H1 (cell line): ENCODE measurements around the gene MKX. TPM values are rescaled to one million over a fixed set of nuclear protein-coding genes. Genes with fewer than 3 reads are reported as not detected.

Source experiments
- CREB1 ChIP-seq: IDR thresholded peaks from 2 replicates; pipeline ENCODE4 v1.6.1; 2012; ENCODE audit warnings: inconsistent platforms
- HDAC2 ChIP-seq, 2 experiments: fragments of 300-600 bp in 1 of 2; sonication (generic) in 1 of 2; IDR thresholded peaks; 2 replicates each; pipeline ENCODE4 v1.6.1; 2011 to 2012; ENCODE audit warnings: low read depth in 2 of 2, low read length in 2 of 2, mild to moderate bottlenecking in 2 of 2, moderate library complexity in 2 of 2, borderline replicate concordance in 1 of 2, inconsistent platforms in 1 of 2
- SP4 ChIP-seq: IDR thresholded peaks from 2 replicates; pipeline ENCODE4 v1.6.1; 2012; ENCODE audit warnings: low read length, inconsistent platforms
- polyA plus RNA-seq, 7 experiments: library from polyadenylated mRNA; depleted of rRNA in 3 of 7; stranded (reverse) in 5 of 7; unstranded in 2 of 7; fragments of >200 nt in 5 of 7; fragments of 200-250 nt in 2 of 7; gene quantifications; 1 replicate in 5 of 7; 2 replicates in 1 of 7; 4 replicates in 1 of 7; pipeline versions ENCODE4 v1.2.1 to v1.2.3, GENCODE V29; 2011 to 2013; ENCODE audit warnings: missing spikeins in 2 of 7, mixed read lengths in 2 of 7
- total RNA-seq: library from RNA; stranded (reverse); fragmentation: NEBNext Ultra II Directional; extraction: Animal tissue kit (Norgen Biotek cat#: 25700); gene quantifications from 2 replicates; pipeline ENCODE4 v1.2.1, GENCODE V29; 2021
- TF ChIP-seq, protein P1 (sequence below): fragments of 300-600 bp; sonication (generic); IDR thresholded peaks from 2 replicates; pipeline ENCODE4 v1.7.1; 2012; ENCODE audit warnings: low read length, moderate library complexity, mild to moderate bottlenecking, inconsistent platforms; ENCODE audit not compliant: insufficient replicate concordance
- TF ChIP-seq, protein P2 (sequence below): IDR thresholded peaks from 2 replicates; pipeline ENCODE4 v1.6.1; 2011; ENCODE audit warnings: low read depth, mild to moderate bottlenecking, low read length; ENCODE audit not compliant: insufficient read depth

The MKX gene
- total and polyA plus RNA-seq, 2 of the 8 experiments (the other 6 are each of a cell fraction or from before 2014, with no cell fraction given) = 0.21 to 1.3 TPM

DNA sequence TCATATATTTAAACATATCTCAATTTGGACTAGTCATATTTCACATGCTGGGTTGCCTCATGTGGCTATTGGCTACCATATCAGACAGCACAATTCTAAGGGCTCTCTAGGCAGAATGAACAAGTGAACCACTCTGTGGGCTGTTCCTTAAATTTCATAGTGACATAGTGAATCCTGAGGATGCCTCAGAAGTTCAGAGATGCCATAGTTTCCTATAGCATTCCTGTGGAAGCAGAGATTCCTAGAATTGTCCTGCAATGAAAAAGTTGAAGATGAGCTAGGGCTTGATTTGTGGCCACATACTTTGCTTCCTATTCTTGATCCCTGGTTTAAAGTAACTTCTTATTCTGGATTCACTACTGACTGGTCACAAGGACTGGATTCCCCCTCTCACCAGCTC is 35.6 kb downstream of the MKX start (continued):
- TF ChIP-seq, protein P1, sequence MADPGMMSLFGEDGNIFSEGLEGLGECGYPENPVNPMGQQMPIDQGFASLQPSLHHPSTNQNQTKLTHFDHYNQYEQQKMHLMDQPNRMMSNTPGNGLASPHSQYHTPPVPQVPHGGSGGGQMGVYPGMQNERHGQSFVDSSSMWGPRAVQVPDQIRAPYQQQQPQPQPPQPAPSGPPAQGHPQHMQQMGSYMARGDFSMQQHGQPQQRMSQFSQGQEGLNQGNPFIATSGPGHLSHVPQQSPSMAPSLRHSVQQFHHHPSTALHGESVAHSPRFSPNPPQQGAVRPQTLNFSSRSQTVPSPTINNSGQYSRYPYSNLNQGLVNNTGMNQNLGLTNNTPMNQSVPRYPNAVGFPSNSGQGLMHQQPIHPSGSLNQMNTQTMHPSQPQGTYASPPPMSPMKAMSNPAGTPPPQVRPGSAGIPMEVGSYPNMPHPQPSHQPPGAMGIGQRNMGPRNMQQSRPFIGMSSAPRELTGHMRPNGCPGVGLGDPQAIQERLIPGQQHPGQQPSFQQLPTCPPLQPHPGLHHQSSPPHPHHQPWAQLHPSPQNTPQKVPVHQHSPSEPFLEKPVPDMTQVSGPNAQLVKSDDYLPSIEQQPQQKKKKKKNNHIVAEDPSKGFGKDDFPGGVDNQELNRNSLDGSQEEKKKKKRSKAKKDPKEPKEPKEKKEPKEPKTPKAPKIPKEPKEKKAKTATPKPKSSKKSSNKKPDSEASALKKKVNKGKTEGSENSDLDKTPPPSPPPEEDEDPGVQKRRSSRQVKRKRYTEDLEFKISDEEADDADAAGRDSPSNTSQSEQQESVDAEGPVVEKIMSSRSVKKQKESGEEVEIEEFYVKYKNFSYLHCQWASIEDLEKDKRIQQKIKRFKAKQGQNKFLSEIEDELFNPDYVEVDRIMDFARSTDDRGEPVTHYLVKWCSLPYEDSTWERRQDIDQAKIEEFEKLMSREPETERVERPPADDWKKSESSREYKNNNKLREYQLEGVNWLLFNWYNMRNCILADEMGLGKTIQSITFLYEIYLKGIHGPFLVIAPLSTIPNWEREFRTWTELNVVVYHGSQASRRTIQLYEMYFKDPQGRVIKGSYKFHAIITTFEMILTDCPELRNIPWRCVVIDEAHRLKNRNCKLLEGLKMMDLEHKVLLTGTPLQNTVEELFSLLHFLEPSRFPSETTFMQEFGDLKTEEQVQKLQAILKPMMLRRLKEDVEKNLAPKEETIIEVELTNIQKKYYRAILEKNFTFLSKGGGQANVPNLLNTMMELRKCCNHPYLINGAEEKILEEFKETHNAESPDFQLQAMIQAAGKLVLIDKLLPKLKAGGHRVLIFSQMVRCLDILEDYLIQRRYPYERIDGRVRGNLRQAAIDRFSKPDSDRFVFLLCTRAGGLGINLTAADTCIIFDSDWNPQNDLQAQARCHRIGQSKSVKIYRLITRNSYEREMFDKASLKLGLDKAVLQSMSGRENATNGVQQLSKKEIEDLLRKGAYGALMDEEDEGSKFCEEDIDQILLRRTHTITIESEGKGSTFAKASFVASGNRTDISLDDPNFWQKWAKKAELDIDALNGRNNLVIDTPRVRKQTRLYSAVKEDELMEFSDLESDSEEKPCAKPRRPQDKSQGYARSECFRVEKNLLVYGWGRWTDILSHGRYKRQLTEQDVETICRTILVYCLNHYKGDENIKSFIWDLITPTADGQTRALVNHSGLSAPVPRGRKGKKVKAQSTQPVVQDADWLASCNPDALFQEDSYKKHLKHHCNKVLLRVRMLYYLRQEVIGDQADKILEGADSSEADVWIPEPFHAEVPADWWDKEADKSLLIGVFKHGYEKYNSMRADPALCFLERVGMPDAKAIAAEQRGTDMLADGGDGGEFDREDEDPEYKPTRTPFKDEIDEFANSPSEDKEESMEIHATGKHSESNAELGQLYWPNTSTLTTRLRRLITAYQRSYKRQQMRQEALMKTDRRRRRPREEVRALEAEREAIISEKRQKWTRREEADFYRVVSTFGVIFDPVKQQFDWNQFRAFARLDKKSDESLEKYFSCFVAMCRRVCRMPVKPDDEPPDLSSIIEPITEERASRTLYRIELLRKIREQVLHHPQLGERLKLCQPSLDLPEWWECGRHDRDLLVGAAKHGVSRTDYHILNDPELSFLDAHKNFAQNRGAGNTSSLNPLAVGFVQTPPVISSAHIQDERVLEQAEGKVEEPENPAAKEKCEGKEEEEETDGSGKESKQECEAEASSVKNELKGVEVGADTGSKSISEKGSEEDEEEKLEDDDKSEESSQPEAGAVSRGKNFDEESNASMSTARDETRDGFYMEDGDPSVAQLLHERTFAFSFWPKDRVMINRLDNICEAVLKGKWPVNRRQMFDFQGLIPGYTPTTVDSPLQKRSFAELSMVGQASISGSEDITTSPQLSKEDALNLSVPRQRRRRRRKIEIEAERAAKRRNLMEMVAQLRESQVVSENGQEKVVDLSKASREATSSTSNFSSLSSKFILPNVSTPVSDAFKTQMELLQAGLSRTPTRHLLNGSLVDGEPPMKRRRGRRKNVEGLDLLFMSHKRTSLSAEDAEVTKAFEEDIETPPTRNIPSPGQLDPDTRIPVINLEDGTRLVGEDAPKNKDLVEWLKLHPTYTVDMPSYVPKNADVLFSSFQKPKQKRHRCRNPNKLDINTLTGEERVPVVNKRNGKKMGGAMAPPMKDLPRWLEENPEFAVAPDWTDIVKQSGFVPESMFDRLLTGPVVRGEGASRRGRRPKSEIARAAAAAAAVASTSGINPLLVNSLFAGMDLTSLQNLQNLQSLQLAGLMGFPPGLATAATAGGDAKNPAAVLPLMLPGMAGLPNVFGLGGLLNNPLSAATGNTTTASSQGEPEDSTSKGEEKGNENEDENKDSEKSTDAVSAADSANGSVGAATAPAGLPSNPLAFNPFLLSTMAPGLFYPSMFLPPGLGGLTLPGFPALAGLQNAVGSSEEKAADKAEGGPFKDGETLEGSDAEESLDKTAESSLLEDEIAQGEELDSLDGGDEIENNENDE = no peak
- TF ChIP-seq, protein P2, sequence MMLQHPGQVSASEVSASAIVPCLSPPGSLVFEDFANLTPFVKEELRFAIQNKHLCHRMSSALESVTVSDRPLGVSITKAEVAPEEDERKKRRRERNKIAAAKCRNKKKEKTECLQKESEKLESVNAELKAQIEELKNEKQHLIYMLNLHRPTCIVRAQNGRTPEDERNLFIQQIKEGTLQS = no peak
- no peak for TF ChIP-seq SP4
- TF ChIP-seq CREB1 = no peak
- no peak for TF ChIP-seq HDAC2 (IDR thresholded peaks at IDR 0.05; ENCODE audit: borderline replicate concordance in 1 of 2, low read depth in 2 of 2, low read length in 2 of 2)
